T-helper 22 cell (primary cell): ENCODE data around the gene SPATA6L.
"Not testable (repeated sequence)": the region's sequence is repeated elsewhere in the genome, so short reads cannot be mapped to it uniquely, and the experiment has no call there.

Experiments
- DNase-seq: peaks from one replicate; pipeline ENCODE4 v3.0.0-alpha.2; 2020; ENCODE audit warnings: low read depth

The SPATA6L gene

DNA sequence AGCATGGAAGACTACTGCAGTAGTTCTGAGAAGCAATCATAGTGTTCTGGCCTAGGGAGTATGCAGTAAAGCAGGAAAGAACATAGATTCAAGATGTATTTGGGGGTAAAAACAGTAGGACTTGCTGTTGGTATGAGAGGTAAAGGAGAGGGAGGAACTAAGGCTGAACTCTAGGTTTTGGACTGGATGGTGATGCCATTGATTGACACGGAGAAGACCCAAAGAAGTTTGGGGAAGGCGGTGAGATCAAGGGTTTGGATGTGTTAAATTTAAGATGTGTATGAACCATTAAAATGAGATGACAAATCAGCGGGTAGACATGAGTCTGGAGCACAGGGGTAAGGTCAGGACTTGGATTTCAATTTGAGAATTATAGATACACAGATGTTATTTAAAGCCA, 11.1 kb upstream of the SPATA6L start:
- no peak for DNase-seq

DNA sequence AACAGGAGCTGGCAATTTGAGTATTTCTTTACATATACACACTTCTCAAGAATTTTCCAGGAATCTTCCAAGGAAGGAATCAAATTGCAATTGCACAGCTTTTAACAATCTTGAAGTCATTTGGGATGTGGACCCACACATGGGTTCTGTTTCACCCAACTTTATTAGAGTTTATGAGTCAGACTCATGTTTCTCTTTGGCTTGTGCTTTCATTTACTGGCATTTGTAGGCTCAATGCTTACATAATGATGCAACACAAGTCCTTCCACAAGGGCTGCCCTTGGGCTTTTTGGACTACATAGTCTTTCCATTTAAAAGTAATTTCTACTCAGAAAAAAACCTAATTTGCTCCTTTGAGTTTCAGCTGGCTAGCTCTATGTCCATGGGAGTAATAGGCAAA, 8.5 kb upstream of the SPATA6L start:
- DNase-seq = no peak

DNA sequence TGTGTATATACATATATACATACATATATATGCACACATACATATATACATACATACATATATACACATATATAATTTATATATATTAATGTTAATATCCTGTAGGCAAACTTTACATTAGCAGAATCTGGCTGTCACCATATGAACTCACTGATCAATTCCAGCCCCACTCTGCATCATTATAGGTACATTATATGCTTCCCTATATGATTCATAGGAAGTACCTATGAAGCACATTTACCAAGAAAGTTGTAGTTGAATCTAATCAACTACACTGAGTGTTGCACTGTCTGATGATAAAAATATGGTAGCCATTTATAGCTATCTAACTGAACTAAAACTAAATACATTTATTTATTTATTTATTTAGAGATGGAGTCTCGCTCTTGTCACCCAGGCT, 5.5 kb upstream of the SPATA6L start:
- no peak for DNase-seq

DNA sequence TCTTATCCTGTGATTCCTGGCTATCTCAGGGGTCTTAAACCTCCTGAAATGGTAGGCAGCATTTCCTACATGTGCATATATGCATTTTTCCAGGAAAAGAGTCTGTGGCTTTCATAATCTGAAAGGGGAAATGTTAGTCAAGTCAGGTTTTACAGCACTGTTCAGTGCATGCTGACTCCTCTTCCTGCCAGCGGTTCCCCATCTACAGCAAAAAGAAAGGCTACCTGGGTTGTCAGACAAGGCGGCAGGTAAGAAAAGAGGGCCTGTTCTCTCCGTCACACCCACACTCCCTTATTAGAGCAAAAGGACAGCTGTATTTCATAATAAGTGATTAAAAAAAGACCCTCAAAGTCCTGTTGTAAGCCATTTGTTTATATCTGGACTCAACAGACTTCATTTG, 4.3 kb upstream of the SPATA6L start:
- DNase-seq = no peak

DNA sequence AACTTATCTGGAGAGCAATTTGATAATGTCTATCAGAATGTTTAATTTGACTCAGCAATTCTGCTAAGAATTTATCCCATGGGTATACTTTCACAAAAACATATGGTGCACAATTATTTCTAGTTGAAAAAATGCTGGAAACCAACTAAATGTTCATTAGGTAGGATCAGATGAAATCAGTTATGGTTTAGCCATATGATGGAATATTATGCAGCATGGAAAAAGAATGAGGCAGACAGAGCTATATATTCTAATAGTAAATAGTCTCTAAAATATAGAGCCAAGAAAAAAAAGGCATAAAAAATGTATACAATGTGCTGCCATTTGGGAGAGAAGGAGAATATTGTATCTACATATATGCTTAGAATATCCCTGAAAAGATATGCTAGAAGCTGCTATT, 3.6 kb upstream of the SPATA6L start:
- no peak for DNase-seq

DNA sequence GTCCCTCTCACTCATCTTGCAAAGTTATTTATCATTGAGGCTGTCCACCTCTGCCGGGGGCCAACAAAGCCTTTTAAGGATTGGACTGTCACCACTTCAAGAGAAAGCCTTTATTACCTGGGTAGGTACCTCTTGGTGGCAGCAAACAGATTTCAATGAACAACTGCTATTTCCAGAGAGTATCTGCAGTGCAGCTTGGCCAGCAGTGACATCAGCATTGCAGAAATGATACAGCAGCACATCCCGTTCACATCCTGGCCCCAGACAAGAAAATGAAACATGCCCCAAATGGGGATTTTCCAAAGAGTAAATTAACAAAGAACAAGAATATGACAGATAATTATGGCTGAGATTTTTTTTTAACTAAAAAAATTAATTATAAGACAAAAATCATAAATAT, 2.3 kb upstream of the SPATA6L start:
- no peak for DNase-seq

DNA sequence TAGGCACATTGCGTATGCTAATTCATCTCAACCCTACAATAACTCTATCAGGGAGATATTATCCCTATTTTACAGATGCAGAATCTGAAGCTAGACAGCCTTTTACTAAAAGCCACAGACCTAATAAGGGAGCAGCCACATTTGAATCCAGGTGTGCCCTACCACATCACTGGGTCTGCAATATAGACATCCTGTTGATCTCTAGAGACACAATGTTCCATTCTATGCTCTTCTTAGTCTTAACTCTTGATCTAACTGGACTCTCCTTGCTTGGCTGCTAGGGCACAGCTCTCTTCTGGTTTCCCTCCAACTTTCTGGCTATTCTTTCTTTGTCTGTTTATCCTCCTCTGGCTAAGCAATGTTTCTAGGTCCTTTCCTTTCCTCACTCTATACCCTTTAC, 1.4 kb upstream of the SPATA6L start:
- DNase-seq = no peak

DNA sequence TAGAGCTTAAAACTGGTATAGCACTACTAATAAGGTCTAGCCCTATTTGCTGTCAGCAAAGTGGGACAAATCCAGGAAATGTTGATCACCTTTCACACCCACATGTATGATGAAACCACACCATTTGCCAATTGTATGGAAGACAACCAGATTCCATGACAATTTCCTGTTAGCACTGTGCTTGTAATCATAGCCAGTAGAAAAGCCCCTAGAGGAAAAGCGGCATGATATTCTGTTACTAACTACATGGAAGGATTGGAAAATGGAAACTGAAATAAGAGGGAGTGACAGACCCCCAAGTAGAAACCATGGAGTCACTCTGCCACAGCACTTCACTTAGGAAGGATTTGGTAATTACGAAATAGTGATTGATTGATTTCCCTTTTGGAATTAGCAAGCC, 923 bp downstream of the SPATA6L start:
- DNase-seq = no peak

DNA sequence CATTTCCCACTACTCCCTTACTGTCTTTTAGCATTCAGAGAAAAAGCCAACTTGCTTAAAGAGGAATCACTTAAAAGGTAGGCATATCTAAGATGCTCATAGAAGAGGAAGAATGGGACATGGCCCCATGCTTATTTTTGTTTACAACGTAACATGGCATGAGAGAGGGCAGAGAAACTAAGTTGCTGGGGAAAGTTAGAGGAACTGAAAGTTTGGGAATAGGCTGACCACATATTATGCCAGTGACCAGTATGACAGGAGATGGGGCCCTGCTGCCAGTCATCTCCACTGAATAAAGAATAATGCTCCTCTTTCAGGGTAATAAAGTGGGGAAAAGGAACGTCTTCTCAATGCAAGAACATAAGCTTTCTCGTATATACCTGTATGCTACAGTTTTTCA, 2.3 kb downstream of the SPATA6L start:
- no peak for DNase-seq

DNA sequence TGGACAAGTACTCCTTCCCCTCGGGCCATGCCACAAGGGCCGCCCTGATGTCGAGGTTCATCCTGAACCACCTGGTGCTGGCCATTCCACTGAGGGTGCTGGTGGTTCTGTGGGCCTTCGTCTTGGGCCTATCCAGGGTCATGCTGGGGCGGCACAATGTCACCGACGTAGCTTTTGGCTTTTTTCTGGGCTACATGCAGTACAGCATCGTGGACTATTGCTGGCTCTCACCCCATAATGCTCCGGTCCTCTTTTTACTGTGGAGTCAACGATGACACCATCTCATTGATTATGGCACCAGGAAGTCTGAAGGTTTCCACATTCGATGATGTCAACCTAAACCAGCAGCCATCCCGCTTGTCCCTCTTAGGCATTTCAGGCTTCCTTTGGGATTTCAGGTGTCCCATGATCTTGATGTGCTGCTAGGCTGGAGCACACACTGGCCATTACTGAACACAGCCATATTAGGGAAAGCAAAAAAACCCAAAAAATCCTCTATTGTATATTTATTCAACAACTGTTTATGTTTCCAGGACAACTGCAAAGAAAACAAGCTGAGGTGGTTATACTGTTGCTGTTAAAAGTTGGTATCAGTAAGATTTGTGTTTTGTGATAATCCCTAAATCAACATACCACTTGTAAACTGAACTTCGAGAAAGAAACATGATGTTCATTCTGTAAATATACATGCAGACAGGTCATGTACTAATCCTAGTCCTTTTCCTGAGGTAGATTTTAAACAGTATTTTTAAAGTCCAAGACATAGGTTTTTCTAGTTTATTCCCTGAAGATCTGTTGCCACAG, 3.1 kb downstream of the SPATA6L start:
- no peak for DNase-seq

DNA sequence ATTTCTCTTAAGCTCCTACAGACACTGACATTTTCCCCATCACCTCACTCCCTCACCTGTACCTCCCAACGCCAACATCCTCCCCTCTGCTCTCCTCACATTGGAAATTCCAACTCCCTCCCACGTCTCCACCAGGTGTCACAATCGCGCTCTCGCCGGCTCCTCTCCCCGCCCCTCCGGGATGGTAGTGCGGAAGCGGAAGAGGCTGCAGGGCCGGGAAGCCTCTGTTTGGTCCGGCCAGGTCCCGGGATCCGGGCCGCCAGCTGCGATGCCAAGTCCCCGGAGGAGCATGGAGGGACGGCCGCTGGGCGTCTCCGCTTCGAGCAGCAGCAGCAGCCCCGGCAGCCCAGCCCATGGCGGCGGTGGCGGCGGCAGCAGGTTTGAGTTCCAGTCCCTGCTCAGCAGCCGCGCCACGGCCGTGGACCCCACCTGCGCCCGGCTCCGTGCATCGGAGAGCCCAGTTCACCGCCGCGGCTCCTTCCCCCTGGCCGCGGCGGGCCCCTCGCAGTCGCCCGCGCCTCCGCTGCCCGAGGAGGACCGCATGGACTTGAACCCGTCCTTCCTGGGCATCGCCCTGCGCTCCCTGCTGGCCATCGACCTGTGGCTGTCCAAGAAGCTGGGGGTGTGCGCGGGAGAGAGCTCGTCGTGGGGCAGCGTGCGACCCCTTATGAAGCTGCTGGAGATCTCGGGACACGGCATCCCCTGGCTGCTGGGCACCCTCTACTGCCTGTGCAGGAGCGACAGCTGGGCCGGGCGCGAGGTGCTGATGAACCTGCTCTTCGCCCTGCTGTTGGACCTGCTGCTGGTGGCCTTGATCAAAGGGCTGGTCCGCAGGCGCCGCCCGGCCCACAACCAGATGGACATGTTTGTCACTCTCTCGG, 3.9 kb downstream of the SPATA6L start, which contains the start of gene PLPP6:
TSS of gene PLPP6 (plus strand) at position 187 of the 881 bp plus-strand sequence. CDS start at position 269, 82 bp downstream.
- peak; percentile 73 for DNase-seq

DNA sequence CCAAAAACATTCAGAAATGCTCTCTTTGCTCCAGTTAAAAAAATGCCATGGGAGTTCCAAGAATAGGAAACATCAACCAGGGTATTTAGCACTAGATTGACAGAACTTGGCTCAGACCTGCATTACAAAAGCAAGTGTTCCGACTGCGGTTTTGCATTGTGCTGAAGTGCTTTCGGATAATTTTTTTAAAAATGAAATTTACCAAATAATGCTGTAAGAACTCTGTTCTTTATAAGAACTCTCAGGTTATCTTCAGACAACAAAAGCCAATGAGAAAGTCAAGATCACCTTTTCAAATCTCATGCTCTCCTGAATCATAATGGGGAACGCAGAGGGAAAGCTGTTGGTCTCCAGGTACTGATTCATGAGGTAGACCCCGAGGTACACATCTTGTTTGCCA, 4.7 kb downstream of the SPATA6L start:
- DNase-seq = no peak

DNA sequence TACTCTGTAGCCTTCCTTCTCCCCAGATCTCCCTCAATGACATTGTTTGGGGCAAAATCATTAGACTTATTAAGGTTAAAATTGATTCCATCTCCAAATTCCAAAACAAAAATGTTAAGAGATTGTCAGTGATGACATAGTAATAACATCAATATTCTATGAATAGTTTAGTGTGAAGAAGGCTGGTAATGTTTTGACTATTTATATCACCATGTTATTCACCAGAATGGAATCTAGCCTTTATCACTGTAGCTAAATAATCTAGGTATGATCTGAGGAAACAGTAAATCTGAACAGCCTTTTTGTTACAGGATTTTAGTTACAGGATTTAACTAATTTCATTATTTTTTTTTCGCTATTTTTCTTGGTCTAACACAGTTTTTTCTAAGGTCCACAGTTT, 5.1 kb downstream of the SPATA6L start:
- no peak for DNase-seq

DNA sequence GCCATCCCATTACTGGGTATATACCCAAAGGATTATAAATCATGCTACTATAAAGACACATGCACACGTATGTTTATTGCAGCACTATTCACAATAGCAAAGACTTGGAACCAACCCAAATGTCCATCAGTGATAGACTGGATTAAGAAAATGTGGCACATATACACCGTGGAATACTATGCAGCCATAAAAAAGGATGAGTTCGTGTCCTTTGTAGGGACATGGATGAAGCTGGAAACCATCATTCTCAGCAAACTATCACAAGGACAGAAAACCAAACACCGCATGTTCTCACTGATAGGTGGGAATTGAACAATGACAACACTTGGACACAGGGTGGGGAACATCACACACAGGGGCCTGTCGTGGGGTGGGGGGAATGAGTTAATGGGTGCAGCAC, 5.6 kb downstream of the SPATA6L start:
- DNase-seq = not testable (repeated sequence)

DNA sequence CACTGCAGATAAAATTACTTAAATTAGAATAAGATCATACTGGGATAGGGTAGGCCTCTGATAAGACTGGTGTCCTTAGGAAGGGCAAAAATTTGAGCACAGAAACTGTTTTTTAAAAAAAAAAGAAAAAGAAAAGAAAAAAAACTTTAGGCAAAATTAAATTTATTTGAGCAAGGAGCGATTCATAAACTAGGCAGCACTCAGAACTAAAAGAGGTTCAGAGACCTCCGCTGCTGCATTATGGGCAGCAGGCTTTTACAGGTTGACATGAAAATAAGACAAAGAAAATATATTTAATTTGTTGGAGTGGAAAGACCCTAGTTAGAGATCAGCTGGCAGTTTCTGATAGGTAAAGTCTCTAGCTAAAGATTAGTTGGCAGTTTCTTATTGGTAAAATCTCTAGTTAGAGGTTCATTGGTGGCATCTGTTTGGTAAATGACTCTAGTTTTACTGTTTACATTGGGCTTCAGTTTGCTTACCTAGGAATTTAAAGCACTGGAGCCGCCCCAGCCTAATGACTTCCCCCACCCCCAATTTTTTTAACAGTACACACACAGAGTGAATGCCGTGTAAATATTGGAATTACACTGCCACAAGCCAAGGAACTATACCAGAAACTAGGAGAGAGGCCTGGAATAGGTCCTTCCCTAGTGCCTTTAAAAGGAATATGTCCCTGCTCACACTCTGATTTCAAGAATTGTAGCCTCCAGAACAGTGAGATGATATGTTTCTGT, 8.7 kb downstream of the SPATA6L start:
- DNase-seq = no peak

DNA sequence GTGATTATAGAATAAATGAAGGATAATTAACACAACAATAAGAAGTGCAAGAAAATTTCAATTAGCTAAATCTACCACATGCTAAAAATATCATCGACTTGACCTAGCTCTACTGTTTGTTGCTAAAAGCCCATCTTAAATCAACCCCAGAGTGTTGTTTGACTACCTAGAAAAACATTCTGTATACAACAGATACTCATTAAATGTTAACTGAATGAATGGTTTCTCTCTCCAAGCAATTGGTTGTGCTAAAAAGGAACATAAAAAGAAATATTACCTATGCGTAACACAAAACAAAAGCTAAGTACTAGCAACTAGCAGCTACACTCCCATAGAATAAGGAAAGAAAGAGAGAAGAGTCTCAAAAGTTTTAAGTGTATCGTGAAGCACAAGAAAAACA, 9.7 kb downstream of the SPATA6L start:
- DNase-seq = no peak

DNA sequence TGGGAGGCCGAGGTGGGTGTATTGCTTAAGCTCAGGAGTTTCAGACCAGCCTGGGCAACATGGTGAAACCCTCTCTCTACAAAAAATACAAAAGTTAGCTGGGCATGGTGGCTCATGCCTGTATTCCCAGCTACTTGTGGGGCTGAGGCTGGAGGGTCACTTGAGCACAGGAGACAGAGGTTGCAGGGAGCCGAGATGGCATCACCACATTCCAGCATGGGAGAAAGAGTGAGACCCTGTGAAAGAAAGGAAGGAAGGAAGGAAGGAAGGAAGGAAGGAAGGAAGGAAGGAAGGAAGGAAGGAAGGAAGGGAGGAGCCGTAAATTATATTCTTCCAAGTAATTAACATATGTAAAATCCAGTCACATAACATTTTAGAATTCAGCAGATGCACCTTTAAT, 10.1 kb downstream of the SPATA6L start:
- not testable (repeated sequence) for DNase-seq

DNA sequence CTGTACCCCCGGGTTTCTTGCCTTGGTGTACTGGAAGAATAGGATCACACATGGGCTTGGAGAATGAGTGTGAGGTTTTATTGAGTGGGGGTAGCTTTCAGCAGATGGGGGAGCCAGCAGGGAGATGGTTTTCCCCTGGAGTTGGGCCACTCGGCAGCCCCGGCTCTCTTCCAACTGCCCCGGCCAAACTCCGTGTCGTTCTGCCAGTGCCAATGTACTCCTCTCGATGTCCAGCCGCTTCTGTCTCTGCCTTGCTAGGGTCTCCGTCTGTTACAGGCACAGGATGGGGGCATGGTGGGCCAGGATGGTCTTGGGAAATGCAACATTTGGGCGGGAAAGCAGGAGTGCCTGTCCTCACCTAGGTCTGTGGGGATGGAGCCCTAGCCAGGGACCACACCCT, 11.7 kb downstream of the SPATA6L start:
- no peak for DNase-seq

DNA sequence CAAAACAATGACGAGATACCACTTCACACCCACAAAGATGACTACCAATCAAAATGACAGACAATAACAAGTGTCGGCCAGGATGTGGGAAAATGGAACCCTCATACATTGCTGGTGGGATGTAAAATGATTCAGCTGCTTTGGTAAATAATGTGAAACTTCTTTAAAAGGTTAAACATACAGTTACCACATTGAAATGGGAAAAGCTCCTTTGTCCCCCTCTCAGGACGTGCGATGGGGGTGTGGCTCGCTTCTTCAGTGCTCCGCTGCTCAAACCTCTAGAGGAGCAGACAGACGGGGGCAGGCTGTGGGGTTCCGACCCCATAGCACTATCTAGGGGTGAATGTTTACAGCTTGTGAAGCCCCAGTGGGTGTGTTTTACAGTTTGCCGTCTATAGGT, 12.2 kb downstream of the SPATA6L start:
- DNase-seq = no peak

DNA sequence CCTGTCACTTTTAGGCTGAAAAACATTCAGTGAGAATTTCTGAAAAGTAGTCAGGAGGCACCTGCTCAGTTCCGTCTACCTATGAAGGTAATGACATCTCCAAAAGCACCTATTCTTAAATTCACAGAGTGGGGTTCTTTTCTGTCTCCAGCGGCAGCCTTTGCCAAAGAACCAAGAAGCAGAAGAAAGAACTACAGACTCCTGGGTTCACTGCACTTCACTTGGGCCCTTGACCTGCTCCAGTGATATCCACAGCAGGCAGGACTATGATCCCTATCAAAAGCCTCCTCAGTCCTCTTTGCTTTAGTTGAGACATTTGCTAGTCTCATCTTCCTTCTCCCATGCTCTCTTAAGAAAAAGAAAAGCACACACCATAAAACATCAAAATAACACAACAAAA, 23.9 kb downstream of the SPATA6L start:
- no peak for DNase-seq

DNA sequence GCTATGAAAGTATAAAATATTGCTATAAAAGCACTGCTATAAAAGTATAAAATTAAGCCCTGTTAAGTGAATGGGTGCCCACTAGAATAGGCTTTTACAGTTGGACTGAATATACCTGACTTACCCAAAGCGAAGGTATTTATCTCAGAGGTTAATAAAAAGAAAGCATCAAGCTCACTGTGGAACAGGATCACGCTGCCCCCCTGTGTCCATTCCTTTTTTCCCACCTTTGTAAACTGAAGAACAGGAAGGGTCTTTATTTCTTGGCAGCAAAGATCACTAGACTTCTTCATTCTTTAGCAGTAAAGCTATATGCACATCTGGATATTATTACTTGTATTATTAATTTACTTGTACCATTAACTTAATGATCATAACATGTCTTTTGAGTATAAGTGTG, 26.3 kb downstream of the SPATA6L start:
- DNase-seq = no peak

DNA sequence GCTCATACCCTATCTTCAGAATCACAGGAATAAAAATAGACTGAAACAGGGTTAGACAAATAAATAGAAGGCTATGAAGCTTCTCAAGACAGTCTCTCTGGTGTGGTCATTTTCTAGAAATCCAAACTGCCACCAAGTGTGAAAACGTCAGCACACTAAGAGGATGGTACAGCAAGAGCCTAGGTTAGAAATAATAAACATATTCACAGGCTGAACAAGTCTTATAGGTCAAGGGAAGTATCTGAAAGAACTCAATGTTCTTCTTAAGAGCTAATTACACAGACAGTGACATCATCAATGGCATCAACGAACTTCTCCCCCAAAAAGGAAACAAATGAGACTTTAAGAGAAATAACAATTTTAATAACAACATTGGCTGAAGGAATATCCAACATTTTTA, 26.9 kb downstream of the SPATA6L start:
- no peak for DNase-seq

DNA sequence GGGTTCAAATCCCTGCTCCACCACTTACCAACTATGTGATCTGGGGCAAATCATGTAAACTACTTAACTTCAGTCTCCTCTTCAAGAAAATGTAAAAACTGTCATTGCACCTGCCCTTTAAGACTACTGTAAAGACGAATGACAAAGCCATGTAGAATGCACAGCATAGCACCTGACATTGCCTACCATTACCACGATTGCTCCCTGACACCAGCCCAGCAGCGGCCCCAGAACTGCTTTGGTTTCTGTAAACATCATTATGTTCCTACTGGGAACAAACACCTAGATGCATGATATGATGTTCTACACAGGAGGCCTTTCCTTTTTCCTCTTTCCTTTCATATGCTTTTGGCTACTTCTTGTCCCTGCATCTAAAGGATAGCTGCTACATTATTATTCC, 27.3 kb downstream of the SPATA6L start:
- DNase-seq = no peak
